HEK293 (cell line): ENCODE results near the gene OR4B1.

Source experiments
- CTCF ChIP-seq: fragments of 450-650 bp; formaldehyde crosslinking; IDR thresholded peaks from 2 replicates; pipeline ENCODE4 v1.5.1; 2016; ENCODE audit warnings: missing biosample characterization, missing genetic modification characterization
- FEZF1 ChIP-seq: fragments of 450-650 bp; formaldehyde crosslinking; IDR thresholded peaks from 2 replicates; pipeline ENCODE4 v1.5.1; 2016; ENCODE audit warnings: missing biosample characterization, missing genetic modification characterization
- MYNN ChIP-seq: fragments of 450-650 bp; formaldehyde crosslinking; IDR thresholded peaks from 2 replicates; pipeline ENCODE4 v1.5.1; 2016; ENCODE audit warnings: missing biosample characterization, missing genetic modification characterization, borderline replicate concordance
- PRDM6 ChIP-seq: fragments of 450-650 bp; formaldehyde crosslinking; IDR thresholded peaks from 2 replicates; pipeline ENCODE4 v1.5.1; 2017; ENCODE audit warnings: missing biosample characterization, missing genetic modification characterization
- REPIN1 ChIP-seq: fragments of 450-650 bp; formaldehyde crosslinking; IDR thresholded peaks from 2 replicates; pipeline ENCODE4 v1.5.1; 2017; ENCODE audit warnings: missing biosample characterization, missing genetic modification characterization, low read depth
- TRIM28 ChIP-seq: IDR thresholded peaks from 2 replicates; pipeline ENCODE4 v1.6.1; 2011; ENCODE audit warnings: low read length, control low read depth, borderline replicate concordance
- YY1 ChIP-seq: fragments of 450-650 bp; formaldehyde crosslinking; IDR thresholded peaks from 2 replicates; pipeline ENCODE4 v1.5.1; 2018; ENCODE audit warnings: missing biosample characterization, missing genetic modification characterization
- ZNF133 ChIP-seq: fragments of 450-650 bp; formaldehyde crosslinking; IDR thresholded peaks from 2 replicates; pipeline ENCODE4 v1.5.1; 2016; ENCODE audit warnings: missing biosample characterization, missing genetic modification characterization
- ZNF140 ChIP-seq: fragments of 450-650 bp; formaldehyde crosslinking; IDR thresholded peaks from 2 replicates; pipeline ENCODE4 v1.5.1; 2016; ENCODE audit warnings: missing biosample characterization, missing genetic modification characterization
- ZNF324 ChIP-seq: fragments of 450-650 bp; formaldehyde crosslinking; IDR thresholded peaks from 2 replicates; pipeline ENCODE4 v1.5.1; 2016; ENCODE audit warnings: missing biosample characterization, missing genetic modification characterization
- ZNF658 ChIP-seq: fragments of 450-650 bp; formaldehyde crosslinking; IDR thresholded peaks from 2 replicates; pipeline ENCODE4; 2016; ENCODE audit warnings: missing biosample characterization, missing genetic modification characterization
- TF ChIP-seq, protein P1 (sequence below): fragments of 450-650 bp; formaldehyde crosslinking; IDR thresholded peaks from 2 replicates; pipeline ENCODE4 v1.5.1; 2016; ENCODE audit warnings: missing biosample characterization, missing genetic modification characterization

DNA sequence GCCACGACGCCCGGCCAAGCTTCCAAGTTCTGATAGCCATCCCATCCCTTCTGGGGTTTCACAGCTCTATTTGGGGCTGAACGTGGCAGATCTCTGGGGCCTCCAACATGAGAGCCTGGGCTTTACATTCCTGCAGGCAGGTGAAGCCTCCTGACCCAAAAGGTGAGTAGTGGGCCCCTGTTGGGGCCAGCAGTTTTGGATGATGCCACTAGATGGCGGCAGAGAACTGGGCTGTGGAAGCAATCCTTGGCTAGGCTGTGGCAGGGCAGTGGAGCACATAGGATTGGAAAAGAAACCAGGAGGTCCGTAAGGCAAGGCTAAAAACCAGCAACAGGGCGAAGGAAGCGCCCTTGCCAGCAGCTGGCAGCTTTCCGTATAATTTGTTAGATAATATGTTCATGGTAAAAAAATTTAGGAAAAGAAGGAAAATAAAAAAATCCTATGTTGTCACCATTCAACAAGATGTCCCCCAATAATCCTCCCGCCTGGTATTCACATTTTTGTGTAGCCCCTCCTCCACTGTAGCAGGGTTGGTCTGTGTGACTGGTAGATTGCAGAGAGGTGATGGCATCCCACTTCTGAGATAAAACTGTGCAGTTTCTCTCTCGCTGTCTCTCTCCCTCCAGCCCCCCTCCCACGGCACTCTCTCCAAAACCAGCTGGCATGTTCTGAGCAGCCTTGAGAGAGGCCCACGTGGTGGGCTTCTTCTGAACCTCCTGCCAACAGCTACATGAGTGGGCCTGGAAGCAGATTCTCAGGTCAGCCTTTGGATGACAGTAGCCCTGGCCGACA is 43.6 kb upstream of the OR4B1 start:
- TF ChIP-seq, protein P1, sequence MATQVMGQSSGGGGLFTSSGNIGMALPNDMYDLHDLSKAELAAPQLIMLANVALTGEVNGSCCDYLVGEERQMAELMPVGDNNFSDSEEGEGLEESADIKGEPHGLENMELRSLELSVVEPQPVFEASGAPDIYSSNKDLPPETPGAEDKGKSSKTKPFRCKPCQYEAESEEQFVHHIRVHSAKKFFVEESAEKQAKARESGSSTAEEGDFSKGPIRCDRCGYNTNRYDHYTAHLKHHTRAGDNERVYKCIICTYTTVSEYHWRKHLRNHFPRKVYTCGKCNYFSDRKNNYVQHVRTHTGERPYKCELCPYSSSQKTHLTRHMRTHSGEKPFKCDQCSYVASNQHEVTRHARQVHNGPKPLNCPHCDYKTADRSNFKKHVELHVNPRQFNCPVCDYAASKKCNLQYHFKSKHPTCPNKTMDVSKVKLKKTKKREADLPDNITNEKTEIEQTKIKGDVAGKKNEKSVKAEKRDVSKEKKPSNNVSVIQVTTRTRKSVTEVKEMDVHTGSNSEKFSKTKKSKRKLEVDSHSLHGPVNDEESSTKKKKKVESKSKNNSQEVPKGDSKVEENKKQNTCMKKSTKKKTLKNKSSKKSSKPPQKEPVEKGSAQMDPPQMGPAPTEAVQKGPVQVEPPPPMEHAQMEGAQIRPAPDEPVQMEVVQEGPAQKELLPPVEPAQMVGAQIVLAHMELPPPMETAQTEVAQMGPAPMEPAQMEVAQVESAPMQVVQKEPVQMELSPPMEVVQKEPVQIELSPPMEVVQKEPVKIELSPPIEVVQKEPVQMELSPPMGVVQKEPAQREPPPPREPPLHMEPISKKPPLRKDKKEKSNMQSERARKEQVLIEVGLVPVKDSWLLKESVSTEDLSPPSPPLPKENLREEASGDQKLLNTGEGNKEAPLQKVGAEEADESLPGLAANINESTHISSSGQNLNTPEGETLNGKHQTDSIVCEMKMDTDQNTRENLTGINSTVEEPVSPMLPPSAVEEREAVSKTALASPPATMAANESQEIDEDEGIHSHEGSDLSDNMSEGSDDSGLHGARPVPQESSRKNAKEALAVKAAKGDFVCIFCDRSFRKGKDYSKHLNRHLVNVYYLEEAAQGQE: no peak
- TF ChIP-seq CTCF (tag by site-specific recombination) (peak; percentile 60), ZNF133 (tag by site-specific recombination) (no peak), TRIM28 (no peak), MYNN (tag by site-specific recombination) (no peak), PRDM6 (no peak), ZNF658 (tag by site-specific recombination) (no peak), YY1 (tag by site-specific recombination) (no peak), REPIN1 (tag by site-specific recombination) (no peak), ZNF324 (tag by site-specific recombination) (no peak), ZNF140 (tag by site-specific recombination) (no peak), FEZF1 (tag by site-specific recombination) (no peak)
